ENCODE data around the gene TENT5C.

TENT5C gene

GRCh38 chr1:117659550-117660270 is 53.9 kb downstream of the TENT5C start:
- DNase-seq = no peak

DNA sequence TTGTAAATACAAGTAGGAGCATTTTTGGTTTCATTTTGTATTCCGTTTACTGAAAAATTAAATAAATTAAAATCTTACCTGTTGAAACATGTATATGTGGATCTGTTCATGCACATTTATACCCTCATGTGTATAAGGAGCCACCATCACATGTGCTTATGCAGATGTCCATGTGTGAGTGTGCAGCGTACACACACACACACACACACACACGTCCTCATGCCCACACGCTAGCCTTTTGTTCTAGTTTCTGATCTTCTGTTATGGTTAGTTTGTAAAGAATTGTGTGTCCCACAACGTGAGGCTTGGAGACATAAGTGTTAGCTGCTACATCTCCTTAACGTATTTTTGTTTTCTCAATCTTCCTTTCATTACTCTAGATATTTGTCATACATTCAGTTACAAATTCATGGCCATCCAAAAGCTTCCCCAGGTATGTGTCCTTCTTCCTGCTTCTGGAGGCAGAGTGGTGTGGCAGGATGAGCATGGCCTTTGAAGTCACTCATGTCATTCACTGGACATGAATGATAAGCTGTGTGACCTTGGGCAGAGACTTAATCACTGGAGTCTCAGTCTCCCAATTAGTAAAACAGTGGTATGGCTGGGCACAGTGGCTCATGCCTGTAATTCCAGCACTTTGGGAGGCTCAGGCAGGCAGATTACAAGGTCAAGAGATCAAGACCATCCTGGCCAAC is 54.6 kb downstream of the TENT5C start:
- no peak for DNase-seq

DNA sequence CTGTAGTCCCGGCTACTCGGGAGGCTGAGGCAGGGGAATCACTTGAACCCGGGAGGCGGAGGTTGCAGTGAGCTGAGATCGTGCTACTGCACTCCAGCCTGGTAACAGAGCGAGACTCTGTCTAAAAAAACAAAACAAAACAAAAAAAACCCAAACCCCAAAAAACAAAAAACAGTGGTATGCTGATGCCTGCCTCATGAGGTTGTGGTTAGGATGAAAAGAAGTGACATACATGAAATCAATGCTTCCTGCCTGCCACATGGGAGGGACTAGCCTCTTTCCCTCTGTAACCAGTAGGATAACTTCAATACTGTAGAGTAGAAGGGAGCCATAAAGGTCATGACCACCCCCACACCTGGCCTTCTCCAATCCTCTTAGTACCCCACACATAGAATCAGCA is 55.2 kb downstream of the TENT5C start:
- no peak for DNase-seq

DNA sequence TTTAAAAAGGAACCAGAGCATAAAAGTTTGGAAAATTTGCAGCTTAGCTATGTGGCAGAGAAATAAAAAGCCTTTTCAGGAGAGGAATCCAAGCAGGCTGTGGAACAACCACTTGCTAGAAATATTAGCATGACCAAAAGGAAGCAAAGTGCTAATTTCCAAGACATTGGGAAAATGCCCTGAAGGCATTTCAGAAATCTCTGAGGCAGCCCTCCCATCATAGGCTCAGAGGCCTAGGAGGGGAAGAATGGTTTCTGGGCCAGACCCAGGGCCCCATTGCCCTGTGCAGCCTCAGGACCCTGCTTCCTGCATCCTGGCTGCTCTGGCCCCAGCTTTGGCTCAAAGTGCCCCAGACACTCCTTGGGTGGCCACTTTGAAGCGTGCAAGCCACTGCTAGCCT is 56.8 kb downstream of the TENT5C start:
- no peak for DNase-seq

GRCh38 chr1:117663156-117663902 is 57.5 kb downstream of the TENT5C start:
- no peak for DNase-seq

- DNase-seq = no peak
Observed at GRCh38 chr1:117664314-117664713, 58.5 kb downstream of the TENT5C start.

DNA sequence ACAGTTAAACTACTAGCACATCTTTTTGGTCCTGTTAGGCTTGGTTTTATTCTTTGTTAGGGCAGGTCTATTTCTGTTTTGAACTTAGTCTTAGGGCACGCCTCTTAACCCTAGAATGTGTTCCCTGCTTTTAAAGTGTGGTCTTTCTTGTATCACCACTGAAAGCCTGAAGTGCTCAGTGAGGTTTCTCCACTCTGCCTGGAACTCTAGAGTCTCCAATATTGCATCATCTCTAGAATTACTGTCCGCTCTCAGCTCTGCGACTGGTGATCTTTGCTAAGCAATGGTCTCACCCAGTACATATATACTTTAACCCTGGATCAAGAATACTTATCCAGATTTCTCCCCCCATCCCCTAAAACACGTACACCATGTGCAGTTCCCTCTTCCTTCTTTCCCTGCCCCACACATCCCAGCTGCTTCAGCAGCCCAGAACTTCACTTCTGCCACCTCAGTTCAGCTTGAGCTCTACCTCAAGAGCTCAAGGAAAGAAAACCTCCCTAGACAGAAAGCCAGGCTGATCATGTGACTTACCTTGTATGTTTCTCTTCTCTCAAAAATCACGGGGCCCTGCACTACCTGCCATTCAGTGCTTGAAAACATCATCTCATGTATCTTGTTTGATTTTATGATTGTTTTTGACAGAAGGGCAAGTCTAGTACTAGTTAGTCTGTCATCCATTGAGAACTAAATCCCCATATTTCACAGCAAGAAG is 59.9 kb downstream of the TENT5C start:
- DNase-seq = no peak

- DNase-seq = no peak
Observed at GRCh38 chr1:117669572-117669971, 63.7 kb downstream of the TENT5C start.

DNA sequence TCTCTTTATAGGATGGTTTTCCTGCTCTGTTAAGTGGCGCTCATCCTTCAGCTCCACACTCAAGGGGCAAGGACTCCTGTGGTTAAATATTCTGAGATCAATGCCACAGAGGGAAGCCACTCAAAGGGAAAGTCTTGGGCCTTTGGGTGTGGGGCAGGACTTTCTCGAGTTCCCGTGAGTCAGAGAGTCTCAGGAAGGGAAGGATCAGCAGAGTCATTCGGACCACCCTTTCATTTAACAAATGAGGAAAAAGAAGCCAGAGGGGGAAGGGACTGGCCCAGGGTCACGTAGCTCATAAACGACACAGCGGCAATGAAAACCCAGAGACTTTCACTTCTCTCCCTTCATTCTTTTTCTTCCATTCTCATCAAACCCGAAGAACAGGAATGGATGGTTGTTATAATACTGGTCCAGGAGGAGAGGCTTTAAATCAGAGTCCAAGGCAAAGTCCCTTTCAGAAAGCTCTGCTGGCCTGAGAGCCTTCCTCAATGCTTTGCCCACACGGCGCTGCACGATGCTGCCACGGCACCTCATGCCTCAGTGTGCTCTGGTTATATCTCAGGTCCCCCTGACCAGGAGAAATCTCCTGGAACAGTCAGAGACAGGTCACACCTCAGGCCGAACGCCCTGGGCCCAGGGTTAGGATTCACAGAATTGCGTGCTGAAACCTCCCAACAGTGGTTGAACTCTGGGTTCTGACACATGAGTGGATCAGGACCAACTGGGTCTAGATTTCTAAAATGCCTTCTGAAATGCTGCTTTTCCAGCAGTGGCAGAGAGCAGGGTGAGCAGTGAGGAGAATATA is 65.3 kb downstream of the TENT5C start:
- no peak for DNase-seq

GRCh38 chr1:117671781-117672501 is 66.1 kb downstream of the TENT5C start:
- no peak for DNase-seq

DNA sequence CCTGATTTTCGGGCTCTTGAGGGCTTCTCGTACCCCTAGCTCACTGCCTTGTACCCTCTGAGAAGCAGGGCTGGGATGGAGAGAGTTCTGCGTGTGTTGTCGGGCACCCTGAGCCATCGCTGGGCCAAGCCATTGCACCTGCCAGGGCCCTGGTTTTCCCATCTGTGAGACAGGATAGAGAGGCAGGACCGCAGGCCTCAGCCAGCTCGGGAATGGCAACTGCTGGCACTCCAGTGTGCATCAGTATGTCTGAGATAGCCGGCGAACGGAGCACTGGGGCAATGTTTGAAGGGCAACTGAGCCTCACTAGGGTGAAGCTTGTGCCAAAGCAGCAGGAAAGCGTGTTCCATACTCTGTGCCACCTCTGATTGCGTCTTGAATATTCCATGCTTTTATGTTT is 66.9 kb downstream of the TENT5C start:
- DNase-seq = no peak

DNA sequence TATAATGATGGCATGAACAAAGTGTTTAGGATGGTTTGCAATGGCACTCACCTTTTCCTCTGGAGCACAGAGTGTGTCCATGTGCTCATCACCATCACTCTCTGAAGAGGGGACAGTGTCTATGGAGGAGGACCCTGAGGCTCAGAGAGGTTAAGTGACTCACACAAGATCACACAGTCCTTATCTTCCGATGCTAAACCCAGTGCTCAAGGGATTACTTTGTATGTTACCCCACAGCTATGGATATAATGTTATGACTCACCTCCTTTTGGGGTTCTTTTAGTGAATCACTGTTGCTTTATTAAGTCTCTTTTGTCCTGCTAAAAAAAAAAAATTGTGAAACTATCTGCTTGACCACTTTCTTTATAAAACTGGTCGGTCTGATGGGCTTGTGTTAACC is 67.6 kb downstream of the TENT5C start:
- DNase-seq = no peak

DNA sequence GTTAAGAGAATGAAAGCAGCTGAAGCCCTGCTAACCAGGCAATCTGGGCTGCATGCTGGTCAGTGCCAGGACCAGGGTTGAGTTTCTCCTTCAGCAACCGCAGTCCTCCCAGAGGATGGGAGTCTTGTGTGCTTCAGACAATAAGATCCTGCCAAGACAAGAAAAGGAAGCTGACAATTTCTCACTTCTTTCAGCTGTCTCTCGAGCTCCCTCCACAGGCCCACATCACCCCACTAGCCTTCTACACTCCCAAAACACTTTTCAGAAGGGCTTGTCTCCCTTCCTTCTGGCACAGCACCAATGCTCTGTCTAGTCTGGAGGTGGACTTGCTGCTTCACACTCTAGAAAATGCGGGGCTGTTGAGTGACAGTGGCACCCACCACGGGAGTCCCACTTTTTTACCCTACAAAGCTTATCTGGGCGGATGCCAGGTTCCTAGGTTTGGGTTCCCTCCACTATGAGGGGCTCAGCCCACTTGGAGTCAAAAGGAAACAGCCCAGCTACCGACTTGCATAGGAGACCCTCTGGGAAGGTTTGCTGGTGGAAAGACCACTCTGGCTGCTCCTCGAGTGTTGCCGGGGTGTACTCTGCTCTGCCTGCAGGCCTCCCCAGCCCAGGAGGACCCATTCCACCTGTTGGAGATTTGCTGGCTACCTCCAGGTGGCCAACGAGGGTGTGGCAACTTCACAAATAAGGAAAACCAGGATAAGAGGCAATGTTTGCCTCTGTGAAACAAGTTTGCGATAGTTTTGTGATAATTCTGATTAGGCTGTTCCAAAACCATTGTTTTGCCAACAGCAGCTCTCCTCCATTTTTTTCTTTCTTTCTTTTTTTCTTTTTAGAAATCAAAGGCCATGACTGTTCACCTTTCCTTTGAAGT is 68.9 kb downstream of the TENT5C start:
- no peak for DNase-seq

GRCh38 chr1:117675907-117676430 is 70.1 kb downstream of the TENT5C start:
- no peak for DNase-seq

DNA sequence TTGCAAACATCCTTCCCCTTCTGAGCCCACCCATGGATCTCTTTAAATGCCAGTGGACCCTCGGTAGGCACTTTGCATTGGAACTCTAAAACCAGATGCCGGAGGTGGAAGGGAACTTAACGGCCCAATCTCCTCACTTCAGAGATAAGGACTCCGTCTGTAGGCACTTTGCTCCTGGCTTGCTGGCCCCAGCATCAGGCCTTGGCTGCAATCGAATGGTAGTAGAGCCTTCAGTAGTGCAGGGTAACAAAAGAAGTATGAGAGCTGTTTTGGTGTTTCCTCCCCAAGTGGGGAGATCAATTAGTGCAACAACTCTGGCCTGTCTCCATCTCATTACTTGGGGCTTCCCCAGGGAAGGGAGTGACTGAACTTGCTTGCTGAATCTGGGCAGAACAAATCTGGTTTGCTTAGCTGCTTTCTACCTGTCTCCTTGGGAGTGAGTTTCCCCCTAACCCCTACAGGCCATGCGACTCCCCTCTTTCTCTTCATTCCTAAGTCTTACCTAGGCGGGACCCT is 70.8 kb downstream of the TENT5C start:
- DNase-seq = no peak

All from NCI-H2081 treated with DMSO at 0.1 percent for 48 hours (cell line).